Activated CD4-positive, alpha-beta T cell treated with anti-CD3 and anti-CD28 coated beads, Interleukin-2, amount 50 U/mL, for 4 hours (primary cell): ENCODE measurements around the gene HAUS3.

Experiments
- DNase-seq, 2 experiments: peaks; one replicate each; pipeline ENCODE4 v3.0.0-alpha.2; 2020

HAUS3 gene

DNA sequence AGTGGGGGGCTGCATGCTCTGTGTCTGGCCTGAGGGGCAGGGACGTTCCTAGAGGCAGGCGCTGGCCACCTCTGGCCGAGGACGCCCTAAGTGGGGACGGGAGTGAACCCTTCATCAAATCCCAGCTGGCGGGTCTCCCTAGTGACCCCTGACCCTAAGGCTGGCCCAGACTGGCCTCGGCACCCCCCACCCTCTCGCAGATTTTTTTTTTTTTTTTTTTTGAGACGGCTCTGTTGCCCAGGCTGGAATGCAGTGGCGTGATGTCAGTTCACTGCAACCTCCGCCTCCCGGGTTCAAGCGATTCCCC, 21.0 kb upstream of the HAUS3 start:
- no peak for DNase-seq

DNA sequence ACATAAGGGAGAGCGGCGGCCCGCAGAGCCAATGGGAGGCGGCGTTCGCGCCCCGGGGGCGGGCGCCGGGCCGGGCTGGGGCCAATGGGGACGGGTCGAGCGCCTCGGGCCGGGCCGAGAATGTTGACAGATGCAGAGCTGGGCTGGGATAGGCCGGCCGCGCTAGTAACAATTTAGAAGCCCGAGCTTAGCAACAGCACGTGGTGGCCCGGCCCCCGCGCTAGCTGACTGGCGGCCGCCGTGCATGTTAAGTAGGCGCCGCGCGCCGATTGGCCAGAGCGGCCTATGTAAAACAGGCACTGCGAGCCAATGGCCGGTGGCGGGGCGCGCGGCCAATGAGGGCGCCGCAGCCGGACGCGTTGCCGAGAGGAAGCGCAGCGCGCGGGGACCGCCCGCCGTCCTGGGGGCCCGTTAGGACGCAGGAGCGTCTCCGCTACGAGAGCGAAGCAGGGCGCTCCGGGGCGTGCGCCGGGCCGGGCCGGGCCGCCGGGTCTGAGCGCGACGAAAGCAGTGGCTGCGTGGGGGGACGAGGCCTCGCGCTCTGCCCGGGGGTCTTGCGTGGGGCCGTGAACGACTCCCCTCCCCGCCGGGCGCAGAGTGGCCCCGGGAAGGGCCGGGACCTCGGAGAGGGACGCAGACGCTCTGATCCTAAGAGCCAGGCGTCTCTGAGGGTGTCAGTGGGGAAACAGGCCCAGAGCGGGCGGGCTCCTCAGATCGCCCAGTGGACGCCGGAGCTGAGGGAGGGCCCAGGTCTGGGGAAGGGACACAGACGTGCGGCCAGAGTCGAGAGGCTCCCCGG, 20.4 kb upstream of the HAUS3 start:
- peak; percentile 94 to 97 for DNase-seq

DNA sequence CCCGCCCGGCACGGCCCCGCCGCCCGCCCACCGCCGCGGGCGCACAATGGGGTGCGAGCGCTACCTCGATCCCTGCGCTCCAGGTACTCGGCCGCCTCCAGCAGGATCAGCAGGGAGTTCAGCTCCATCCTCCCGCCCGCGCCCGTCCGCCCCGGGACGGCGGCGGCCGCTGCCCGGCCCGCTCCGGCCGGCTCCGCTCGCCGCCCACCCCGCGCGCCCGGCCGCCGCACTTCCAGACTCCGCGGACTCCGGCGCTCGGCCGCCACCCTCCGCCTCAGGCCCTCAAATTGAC, 19.9 kb upstream of the HAUS3 start, which contains the start of gene MXD4:
TSS of gene MXD4 (minus strand) at position 257 of the 292 bp plus-strand sequence. CDS start at position 128, 129 bp downstream.
- DNase-seq: peak in 1 of 2 experiments; percentile 12

DNA sequence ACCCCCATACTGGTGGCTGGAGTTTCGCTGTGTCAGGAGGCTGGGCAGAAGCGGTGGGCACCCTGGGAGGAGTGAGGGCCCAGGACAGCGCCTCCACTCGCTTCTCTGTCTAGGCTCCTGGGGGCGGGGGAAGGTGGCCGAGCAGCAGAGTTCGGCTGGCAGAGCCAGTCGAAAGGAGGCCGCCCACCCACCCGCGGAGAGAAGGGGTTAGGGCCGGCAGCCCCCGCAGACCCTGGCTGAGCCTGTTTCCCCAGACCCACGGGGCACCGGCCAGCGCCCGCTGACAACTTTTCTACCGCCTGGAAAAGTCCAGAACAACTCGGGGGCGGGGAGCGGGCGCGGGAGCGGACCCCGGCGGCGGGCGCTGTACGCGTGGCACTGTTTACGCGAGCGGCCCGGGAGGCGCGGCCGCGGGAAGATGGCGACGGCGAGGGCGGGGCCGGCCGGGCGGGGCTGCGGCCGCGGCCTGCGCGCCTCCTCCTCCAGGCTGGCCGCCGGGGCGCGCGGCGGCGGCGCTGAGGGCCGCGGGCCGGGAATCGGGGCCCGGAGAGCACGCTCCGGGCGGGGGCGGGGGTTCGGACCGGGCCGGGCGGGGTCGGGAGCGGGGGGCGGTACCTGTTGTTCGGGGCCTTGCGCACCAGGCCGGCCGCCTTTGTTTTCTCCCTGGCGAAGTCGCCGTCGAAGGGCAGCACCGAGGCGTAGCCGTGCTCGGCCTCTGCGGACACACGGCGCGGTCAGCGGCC, 19.4 kb upstream of the HAUS3 start:
- peak; percentile 18 for DNase-seq

DNA sequence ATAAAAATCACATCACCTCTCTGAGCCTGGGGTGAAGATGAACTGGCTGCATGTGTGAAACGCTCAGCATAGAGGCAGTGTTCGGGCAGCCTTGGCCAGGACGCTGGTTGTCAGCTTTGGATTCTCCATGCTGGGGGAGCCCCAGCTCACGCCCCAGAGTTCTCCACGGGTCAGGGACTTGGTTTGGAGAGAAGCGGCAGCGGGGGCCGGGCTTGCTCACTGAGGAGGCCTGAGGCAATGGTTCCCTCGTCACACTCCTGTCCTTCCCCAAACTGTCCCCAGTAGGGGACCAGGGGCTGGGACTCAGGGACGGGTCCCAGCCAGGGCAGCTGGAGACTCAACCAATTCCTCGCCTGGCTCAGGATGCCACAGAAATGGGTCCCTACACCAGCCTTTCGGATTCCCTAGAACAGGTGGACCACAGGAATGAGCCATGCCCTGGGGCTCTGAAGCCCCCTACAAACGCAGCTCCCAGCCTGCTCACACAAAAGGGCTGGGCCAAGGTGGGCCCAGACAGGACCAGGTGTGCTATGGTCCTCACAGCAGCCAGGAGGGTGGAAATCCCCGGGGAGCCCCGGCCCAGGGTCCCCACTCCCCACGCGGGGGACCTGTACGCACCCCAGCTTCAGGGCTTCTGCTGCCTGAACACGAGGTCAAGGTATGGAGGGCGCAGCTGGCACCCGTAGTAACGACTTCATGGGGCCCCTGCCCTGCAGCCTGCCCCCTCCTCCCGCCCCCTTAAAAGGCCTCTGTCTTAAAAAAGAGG, 18.6 kb upstream of the HAUS3 start:
- DNase-seq: no peak

DNA sequence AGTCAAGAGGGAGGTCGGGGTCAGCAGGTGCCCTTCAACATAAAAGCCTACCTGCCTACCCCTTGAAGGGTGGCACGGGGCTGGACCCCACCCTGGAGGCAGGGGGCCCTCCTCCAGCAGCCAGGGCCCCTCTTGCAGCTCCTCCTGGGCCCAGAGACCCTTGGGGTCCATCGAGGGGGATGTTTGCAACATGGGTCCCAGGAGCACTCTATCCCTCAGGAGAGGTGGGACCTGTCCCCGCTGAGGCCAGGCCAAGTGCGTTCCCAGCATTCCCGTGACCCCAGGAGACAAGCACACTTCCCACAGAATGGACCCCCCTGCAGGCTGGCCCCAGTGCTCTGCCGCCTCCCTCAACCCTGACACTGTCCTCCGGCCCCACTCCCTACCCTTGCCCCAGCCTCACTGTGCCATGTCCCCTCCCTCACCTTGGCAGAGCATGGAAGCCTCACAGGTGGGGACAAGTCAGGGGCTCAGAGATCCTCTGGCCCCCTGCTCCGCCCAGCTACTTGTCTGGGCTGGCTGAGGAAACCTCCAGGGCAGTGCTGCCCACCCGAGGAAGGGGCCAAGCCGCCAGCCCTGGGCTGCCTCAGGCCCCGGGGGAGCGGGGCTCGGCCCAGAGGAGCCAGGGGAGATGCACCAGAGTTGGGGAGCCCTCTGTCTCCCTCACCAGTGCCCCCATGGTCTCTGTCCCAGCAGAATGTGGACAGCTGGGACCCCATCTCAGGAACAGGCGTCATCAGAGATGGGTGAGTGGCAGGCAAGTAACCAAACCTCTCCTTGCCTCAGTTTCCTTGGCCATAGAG, 17.8 kb upstream of the HAUS3 start:
- DNase-seq: no peak

DNA sequence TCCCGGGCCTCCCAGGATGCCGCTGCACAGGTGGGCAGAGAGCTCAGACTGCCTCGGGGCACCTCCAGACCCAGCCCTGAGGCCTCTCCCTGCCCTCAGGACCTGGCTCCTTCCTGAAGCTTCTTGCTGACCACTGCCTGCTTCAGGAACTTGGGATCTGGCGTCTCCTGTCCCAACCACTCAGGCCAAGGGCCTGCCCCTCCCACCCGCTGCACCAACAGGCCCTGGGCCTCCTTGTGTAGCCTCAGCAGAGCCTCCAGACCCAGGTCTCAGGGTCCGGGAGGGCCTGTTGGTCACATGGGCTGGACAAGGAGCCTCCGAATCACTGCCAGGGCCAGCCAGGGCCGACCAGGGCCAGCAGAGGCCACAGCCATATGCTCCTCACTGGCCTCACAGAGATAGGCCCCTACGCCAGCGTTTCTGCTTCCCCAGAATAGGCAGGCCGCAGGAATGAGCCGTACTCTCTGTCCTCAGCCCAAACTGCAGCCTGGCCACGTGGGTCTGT, 17.2 kb upstream of the HAUS3 start:
- no peak for DNase-seq

DNA sequence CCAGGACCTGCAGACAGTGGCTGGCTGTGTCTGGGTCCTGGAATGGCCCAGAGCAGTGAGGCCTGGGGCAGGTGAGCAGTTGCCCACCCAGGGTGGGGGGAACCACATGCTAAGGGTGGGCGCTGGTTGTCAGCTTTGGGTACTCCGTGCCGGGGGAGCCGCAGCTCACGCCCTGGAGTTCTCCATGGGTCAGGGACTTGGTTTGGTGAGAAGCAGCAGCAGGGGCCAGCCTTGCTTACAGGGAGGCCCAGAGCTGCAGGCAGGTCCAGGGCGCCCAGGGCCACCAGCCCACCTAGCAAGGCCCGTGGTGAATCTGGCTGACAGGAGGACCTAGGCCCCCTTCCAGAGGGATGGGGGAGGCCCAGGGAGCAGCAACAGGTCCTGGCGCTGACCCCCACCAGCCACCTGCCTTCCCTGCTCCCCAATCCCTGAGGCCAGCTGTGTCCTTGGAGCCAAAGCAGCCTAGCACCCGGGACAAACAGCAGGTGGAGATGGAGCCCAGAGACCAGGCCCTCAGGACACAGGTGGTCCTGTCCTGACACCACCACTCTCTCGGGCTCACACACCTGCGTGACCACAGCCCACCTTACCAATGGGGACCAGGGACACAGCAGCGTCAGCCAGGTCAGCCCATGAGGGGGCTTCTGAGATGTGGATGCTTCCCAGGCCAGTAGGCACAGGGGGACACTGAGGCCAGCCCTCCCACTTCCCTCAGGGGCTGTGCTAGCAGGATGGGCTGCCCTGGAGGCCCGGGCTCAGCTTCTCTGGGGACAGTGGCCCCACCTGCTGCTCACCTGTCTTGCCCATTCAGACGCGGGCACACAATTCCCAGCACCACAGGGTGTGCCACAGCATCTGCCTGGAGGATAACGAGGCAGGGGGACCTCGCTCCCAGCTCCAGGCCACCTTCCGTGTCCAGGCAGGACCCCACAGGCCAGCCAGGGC, 16.4 kb upstream of the HAUS3 start:
- no peak for DNase-seq

DNA sequence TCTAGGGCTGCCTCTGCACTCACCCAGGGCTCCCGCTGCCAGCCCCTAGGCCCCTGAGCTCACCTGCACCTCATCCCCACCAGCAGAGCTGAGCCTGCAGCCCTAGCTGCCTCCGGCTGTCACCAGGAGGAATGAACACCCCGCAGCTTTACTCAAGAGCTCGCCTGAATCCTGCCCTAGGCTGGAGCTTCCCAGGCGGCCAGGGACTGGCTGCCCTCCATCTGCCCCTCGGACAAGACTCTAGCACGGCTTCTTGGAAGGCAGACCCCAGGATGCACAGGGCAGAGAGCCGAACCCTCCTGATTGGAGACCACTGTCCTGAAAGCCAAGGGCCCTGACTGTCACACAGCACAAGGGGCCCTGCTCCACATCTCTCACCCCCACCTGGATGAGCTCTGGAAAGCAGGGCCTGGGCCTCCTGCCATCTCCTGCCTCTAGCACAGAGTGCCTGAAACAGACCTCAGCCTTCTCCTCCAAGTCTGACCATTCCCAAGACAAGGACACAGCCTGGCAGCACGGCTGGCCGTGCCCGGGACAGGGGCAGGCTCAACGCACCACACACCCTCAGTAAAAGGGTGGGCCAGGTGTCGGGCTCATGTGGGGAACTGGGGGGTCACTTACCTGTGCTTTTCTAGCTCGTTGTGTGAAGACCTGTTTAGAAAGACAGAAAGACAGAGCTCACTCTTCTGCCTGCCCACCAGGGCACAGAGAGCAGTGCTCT, 15.6 kb upstream of the HAUS3 start:
- no peak for DNase-seq

DNA sequence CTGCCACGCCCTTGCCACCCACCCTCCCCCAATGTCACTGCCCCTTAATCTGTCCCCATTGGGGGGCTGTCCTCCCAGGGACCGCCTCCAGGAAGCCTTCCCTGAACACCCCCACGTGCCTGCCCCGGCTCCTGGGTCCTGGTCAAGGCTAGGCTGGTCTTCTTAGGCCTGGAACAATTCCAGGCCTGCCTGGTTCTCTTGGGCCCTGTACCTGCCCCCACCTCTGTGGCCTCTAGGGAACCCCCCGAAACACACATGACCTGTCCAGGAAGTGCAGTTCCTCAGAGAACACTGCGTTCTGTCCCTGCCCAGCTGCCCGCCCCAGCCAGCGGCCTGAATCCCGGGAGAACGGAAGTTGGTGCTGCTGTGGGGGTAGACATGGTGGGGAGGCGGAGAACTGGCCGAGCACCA, 14.9 kb upstream of the HAUS3 start:
- DNase-seq: no peak

DNA sequence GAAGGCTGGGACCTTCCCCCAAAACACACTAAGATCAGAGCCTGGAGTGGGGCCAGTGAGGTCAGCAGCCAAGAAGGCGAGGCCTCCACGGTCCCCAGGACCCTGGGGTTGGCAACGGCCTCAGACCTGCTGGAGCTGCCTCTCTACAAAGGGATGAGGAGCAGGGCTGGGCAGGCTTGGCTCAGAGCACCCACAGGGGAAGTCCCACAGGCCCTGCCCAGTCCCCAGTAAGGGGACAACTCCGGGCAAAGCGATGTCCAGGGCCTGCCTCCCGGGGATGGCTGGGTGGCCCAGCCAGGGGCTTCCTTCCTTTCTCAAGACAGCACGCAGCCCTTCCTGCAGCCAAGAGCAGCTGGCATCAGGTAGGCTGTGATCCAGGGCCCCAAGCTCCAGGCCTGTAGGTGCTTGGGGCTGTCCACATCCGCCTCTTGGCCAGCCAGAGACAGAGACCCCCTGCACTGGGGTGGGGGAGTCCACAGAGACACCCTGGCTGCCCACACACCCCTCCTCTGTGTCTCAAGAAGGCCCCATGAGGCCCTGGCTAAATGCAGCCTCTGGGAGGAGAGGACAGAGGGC, 14.3 kb upstream of the HAUS3 start:
- DNase-seq: no peak

DNA sequence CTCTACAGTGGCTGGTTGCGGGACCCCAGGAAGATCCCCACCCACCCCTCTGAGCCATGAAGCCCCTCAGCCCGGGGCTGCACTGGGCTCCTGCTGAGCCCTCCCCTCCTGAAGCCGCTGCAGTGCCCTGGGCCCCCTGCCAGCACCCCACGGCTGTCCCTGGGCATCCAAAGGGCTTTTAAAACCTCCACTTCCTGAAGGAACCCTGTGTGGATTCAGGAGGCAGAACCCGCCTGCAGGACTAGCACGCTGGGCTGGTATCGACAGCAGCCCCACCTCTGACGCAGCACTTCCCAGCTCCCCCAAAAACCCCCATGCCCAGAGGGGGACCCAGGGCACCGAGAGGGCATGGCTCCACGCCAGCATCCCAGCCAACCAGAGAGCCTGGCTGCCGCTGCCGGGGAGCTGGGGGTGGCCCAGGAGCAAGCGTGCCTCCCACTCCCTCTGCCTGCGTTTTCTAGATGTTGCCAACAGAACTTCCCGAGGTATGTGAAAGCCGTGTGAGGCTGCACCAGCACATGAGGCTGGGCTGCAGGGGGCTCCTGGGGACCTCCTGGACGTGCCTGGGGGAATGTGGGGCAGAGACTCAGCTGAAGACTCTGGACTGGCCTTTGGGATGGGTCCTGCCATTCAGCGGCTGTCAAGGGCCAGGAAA, 13.7 kb upstream of the HAUS3 start:
- DNase-seq: no peak

DNA sequence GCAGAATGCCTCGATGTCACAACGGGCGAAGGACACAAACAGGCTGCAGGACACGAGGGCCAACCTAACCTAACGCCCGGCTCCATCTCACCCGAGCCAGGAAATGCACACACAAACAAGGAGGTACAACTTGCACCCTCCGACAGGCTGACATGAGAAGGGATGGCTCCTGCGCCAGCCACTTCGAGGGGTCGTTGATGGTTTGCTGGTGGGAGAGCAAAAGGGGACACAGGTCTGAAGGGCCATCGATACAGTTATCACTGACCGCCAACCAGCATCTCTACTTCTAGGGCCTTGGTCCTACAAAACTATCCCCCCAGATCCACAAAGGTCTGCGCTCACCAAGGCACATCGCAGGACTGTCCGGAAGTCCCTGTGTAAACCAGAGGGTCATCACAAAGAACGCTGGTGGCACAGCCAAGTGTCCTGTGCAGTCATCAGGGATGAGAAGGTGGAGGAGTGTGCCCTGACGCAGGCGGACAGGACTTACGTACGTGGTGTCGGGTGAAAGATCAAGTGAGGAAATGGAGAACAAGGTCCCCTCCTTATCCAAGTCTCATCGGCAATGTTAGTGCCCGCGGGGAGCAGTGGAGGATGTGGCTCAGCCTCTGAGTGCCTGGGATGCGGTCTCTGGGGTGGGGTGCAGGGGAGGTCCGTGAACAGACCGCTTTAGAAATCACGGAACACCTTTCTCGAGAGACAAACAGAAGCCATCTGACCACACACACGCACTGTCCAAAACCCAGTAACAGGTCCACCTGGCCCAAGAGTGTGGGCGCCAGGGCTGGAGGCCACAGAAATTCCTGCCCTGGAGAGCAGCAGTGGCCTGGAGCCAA, 13.0 kb upstream of the HAUS3 start:
- DNase-seq: no peak

DNA sequence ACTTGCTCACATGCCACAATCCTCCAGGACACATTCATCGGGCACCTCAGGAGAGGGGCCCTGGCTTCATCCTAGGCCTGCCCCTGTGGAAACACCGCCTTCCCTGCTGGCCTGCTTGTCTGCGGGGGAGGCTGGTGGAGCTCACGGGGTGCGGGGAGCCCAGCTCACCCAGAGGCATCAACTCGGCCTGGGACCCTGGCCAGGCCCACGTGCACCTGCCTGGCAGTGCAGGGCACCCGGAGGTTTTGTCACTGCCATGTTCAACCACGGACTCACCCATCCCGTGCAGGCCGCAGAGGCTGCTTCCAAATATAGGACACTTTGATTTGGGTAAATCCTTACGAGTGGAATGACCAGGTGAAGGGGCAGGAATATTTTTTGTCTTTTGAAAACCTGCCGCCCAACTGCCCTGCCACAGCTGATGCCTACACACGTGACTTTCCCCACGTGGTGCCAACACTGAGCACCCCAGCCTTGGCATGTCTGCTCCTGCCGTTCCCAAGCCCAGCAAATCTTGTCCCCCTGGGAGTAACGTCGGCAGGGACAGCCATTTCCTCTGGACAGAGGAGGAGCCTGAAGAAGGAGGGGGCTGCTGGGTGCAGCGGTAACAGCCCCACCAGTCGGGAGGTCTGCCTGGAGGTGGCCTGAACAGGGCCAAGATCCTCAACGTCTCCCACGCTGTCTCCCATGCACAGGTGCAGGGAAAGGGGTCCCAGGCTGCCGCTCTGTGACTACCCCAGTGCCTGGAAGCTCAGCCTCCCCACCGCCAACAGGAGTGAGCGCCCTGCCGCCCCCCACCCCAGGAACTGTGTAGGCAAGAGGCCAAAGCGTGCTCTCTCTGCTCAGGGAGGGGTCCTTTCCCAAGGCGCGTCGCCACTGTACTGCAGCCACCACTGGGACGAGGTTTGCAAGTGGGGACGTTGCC, 11.5 kb upstream of the HAUS3 start:
- DNase-seq: no peak

DNA sequence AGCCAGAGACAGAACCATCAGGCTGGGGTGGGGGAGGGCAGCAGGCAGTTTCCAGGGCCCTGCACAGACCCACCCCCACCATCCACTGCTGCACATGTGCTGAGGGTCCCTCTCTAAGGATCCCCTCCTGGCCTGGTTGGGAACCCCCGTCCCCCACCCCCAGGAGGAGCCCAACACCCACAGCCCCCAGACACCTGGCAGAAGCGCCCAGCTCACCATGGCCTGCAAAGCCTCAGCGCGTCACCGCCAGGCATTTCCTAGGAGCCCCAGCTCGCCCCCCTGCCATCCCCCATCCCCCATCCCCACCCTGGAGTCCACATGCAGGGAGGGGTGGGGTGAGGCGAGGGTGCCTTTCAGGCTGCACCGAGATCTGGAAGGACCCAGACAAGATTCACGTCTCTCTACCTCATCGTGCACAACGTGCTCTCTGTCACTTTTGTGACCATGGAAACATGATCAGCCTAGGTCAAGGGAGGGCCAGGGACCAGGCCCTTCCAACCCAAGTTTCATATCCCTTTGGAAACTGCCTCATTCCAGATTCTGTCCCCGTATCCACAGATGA, 10.7 kb upstream of the HAUS3 start:
- DNase-seq: no peak

DNA sequence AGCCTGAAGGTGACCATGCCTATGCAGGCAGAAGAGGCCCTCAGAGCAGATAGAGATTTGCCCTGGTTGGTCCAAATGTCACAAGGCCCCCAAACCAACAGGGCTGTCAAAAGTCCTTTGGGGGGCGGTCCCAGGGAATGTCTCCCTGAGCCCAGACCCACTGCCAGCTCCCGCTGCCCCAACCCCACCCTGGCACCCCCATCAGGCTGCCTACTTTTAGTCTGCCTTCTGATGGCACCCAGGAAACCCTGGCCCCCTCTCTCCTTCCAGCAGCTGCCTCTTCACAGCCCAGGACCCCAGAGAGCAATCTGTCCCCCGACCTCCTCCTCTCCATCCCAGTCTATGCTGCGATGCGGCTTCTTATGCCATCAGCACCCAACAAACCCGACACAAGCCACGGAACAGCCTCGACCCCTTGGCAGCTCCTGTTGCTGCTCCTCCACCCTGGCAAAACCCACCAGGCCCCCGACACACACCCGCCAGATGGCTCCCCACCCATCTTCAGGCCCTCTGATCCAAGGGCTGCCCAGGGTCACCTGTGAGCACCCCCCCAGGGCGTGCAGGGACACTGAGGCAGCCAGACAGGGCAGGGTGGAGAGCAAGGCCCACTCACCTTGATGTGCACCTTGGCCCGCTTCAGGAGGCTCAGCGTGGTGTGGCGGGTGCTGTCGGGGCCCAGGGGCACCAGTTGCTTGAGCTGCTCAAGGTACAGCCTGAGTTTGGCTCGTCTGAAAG, 10.0 kb upstream of the HAUS3 start:
- no peak for DNase-seq
